HG02981 (cell line): ENCODE data around the gene ADGB.

ENCODE experiments used
- ATAC-seq: cut with Tn5 transposase; IDR thresholded peaks from one replicate; pipeline ENCODE4 v1.9.1; 2021; ENCODE audit warnings: mild to moderate bottlenecking, moderate library complexity; ENCODE audit not compliant: unreplicated experiment

ADGB gene

DNA sequence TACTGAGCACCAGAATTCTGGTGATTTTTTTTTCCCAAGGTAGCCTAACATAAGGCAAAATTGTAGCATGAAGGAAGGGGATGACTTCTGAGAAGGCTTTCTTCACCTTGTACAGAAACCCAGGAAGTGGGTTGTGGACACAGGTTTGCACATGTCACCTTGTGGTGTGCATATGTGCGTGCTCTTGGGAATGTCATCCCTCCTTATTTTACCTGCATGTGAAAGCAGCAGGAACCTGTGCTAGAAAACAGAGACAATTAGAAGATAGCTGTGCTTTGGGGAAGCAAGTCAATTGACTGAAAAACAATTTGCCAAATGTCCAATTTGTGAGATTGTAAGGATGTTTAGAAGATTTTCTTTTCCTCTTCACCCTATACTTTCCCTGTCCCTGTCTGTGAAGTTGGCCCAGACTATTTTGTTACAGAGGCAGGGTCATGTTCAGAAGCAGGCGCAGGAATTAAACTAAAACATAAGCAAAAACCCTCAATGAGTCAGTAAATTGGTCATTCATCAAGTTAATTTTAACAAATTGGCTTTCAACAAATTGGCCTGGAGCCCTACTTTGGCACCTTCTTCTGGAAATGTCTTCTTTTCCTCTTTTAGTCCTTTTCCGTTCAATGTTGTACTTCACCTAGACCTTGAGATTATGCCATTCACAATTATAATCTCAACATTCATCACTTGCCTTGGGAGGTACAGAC, 261.2 kb downstream of the ADGB start:
- ATAC-seq: no peak

DNA sequence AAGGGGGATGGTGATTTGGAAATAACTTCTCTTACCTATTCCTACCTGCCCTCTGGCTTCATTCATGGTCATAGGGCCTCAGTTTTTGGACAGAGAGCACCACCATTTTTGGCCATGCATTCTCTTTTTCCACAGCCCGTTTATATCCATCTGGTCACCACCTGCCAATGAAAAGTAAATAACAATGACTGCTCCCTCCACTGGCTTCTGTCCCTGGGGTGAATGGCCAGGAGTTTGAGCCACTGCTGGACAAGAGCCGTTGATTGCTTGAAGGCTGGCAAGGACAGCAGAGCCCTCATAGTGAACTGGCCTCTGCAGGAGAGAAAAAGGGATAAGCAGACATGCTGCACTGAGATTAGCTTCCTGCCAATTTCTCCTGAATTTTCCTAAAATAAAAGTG, 261.8 kb downstream of the ADGB start:
- no peak for ATAC-seq

DNA sequence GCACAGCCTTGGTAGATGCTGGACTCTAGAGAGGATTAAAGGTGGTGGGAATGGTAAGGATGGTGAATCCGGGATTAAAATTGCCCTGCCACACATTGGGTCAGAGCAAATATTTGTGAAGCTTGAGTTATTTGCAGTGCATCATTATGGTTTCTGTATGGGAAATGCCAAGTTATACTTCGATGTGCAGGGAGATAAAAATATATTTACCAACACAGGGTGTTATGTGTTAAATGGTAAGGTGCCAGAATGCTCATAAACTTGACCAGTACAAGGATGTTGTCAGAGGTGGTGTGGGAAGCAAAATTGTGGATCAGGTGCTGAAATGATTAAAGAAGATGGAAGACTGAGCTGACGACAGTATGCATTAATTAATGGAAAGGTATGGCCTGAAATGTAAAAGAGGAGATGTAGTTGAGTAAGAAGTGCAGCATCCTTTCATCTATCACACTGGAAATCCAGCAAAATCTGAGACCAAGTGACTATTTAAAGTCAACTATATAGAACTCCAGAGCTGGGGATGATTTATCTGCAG, 262.3 kb downstream of the ADGB start:
- ATAC-seq: no peak

DNA sequence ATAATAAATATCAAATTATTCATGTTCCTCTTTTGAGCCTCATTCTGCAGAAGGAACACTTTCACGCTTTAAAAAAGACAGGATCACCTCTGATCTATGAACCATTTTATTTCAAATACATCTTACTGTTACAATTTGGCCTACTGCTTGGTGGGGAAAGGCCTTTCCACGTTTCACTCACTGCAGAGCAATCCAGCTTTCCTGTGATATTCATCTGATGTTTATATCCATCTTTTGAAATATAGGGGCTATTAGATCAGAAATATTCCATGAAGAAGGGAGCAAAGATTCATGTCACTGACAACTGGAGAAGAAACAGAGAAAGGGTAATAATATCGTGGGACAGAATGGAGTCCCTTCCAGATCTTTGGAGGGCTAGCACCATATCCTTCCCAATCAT, 262.9 kb downstream of the ADGB start:
- no peak for ATAC-seq

DNA sequence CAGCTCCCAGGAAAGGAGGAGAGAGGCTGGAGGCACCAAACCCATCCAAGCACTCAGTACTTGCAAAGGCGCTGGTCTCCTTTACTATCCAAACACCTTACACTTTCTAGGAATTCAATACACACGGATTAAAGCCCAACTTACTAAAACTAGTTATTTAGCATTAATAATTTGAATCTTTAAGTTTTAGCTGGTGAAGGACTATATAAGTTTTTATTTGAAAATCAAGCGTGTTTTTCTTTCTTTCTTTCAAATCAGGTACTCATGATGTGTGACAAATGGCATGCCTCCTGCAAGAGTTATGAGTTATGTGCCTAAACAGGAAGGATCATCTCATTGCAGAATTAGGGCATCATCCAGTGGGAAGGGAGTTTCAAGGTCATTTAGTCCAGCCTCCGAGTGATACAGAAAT, 263.7 kb downstream of the ADGB start:
- ATAC-seq: no peak

DNA sequence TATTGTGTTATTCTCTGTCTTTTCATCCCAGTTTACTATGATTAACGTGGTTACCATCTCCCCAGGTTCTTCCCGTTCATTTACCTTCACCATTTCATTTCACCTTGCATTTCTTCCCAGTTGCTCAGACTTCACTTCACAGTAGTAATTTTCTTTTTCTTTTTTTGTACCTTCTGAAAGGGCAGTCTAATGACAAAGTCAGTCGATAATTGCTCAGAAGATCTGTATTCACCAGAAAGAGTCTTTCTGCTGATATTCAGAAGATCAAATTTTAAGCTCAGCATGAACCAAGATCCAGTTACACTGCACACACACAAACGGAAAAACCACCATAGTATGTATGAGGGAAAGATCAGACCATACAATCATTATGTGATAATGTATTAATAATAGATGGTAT, 265.5 kb downstream of the ADGB start:
- no peak for ATAC-seq

DNA sequence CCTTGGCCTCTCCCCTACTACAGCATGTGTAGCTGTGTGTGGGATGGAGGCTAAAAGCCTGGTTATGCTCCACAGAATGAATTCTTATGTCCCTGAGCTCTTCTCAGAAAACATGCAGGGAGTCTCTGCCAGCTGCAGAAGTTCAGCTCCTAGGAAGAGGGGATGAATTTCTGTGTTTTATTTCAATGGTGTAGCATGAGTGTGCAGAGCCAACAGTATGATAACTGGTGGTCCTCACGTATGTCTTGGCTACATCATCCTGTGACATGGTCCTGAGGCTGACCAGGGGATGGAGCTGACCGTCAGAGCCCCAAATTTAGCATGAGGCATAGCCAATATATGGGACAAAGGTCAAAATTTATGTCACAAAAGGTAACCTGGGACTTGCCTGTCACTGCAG, 266.1 kb downstream of the ADGB start:
- ATAC-seq: no peak
